Measurements from ENCODE around the gene SNCG.
"Not testable (repeated sequence)": the region's sequence is repeated elsewhere in the genome, so short reads cannot be mapped to it uniquely, and the experiment has no call there.

SNCG gene

GRCh38 chr10:86979296-86979818, 21.0 kb downstream of the SNCG start:
- in situ Hi-C loops (cut with MboI; ENCODE audit: low pct_unique_long_range_greater_than_20kb, low sequenced_read_pairs, unreplicated experiment): no loop called here
- TF ChIP-seq CTCF (IDR thresholded peaks at IDR 0.05; ENCODE audit: extremely low read depth, insufficient read depth, missing control alignments): no peak
- DNase-seq (ENCODE audit: low spot score): no peak

GRCh38 chr10:86979977-86980448, 21.6 kb downstream of the SNCG start:
- in situ Hi-C loops (cut with MboI; ENCODE audit: low pct_unique_long_range_greater_than_20kb, low sequenced_read_pairs, unreplicated experiment): no loop called here
- no peak for DNase-seq (ENCODE audit: low spot score)
- no peak for TF ChIP-seq CTCF (IDR thresholded peaks at IDR 0.05; ENCODE audit: extremely low read depth, insufficient read depth, missing control alignments)

GRCh38 chr10:86981020-86981419, 22.6 kb downstream of the SNCG start:
- DNase-seq (ENCODE audit: low spot score); in situ Hi-C loops (cut with MboI; ENCODE audit: low pct_unique_long_range_greater_than_20kb, low sequenced_read_pairs, unreplicated experiment): not testable (repeated sequence)

- in situ Hi-C loops (cut with MboI; ENCODE audit: low pct_unique_long_range_greater_than_20kb, low sequenced_read_pairs, unreplicated experiment): no loop called here
- DNase-seq (ENCODE audit: low spot score): no peak
- TF ChIP-seq CTCF (IDR thresholded peaks at IDR 0.05; ENCODE audit: extremely low read depth, insufficient read depth, missing control alignments): no peak
Observed at GRCh38 chr10:86981716-86982115, 23.3 kb downstream of the SNCG start.

GRCh38 chr10:86984498-86984897, 26.1 kb downstream of the SNCG start:
- DNase-seq (ENCODE audit: low spot score); in situ Hi-C loops (cut with MboI; ENCODE audit: low pct_unique_long_range_greater_than_20kb, low sequenced_read_pairs, unreplicated experiment): not testable (repeated sequence)

GRCh38 chr10:86988520-86988919, 30.1 kb downstream of the SNCG start:
- DNase-seq (ENCODE audit: low spot score): no peak
- in situ Hi-C loops (cut with MboI; ENCODE audit: low pct_unique_long_range_greater_than_20kb, low sequenced_read_pairs, unreplicated experiment): no loop called here
- no peak for TF ChIP-seq CTCF (IDR thresholded peaks at IDR 0.05; ENCODE audit: extremely low read depth, insufficient read depth, missing control alignments)

GRCh38 chr10:86991362-86991761, 33.0 kb downstream of the SNCG start:
- in situ Hi-C loops (cut with MboI; ENCODE audit: low pct_unique_long_range_greater_than_20kb, low sequenced_read_pairs, unreplicated experiment); DNase-seq (ENCODE audit: low spot score): not testable (repeated sequence)

- no peak for TF ChIP-seq CTCF (IDR thresholded peaks at IDR 0.05; ENCODE audit: extremely low read depth, insufficient read depth, missing control alignments)
- in situ Hi-C loops (cut with MboI; ENCODE audit: low pct_unique_long_range_greater_than_20kb, low sequenced_read_pairs, unreplicated experiment): no loop called here
- no peak for DNase-seq (ENCODE audit: low spot score)
Observed at GRCh38 chr10:86992456-86992855, 34.1 kb downstream of the SNCG start.
